AG04450 (cell line): ENCODE data around the gene NCK1. TPM values are rescaled to one million over a fixed set of nuclear protein-coding genes. Genes with fewer than 3 reads are reported as not detected.

ENCODE experiments used
- CTCF ChIA-PET: fragments of 300-600, 350-600 bp; formaldehyde crosslinking; extraction: SDS; loops from one replicate; lab custom pipeline; 2022; ENCODE audit warnings: antibody characterized with exemption, inconsistent platforms; lab: Charles Lee
- POLR2A ChIA-PET: fragments of 350-600 bp; formaldehyde crosslinking; extraction: SDS; loops from one replicate; lab custom pipeline; 2021; ENCODE audit warnings: antibody characterized with exemption, inconsistent platforms; lab: Yijun Ruan, JAX
- DNase-seq: peaks from one replicate; pipeline ENCODE4 v3.0.0-alpha.2; 2011; ENCODE audit warnings: low read depth, low spot score
- H3K27ac ChIP-seq: one replicate; pipeline ENCODE4 v1.5.1; 2012; ENCODE audit warnings: low read depth, low read length, control low read depth
- H3K27me3 ChIP-seq: one replicate; pipeline ENCODE4 v1.6.0; 2012; ENCODE audit warnings: low read length; ENCODE audit not compliant: control insufficient read depth, insufficient read depth
- H3K4me3 ChIP-seq: 2 replicates; pipeline ENCODE4 v1.5.1; 2011; ENCODE audit warnings: mild to moderate bottlenecking, low read depth, low read length, control low read depth
- H3K9me3 ChIP-seq: 2 replicates; pipeline ENCODE4 v1.5.1; 2012; ENCODE audit warnings: low read length; ENCODE audit not compliant: control insufficient read depth, insufficient read depth
- CTCF ChIP-seq: IDR thresholded peaks from 2 replicates; pipeline ENCODE4 v1.5.1; 2011; ENCODE audit warnings: low read depth, low read length, control low read depth, inconsistent platforms
- polyA plus RNA-seq: library from polyadenylated mRNA; depleted of rRNA; stranded (reverse); fragments of >200 nt; gene quantifications from 2 replicates; pipeline ENCODE4 v1.2.3, GENCODE V29; 2011

Gene NCK1
- polyA plus RNA-seq, 1 experiment, result 67.7 TPM

GRCh38 chr3:136905549-136905948, 43.5 kb downstream of the NCK1 start:
- POLR2A ChIA-PET, result no interaction called here
- Histone ChIP-seq H3K9me3 (peaks cover 13% of the 10 kb centered on the region), H3K27ac (no peak overlapping the region), H3K4me3 (no peak overlapping the region), H3K27me3 (no peaks in the 10 kb centered on the region)
- no peak for TF ChIP-seq CTCF
- CTCF ChIA-PET, result no interaction called here
- DNase-seq, result no peak

GRCh38 chr3:136906725-136907124, 44.7 kb downstream of the NCK1 start:
- POLR2A ChIA-PET, result no interaction called here
- peaks cover 13% of the 10 kb centered on the region for H3K9me3 ChIP-seq
- CTCF ChIA-PET, result no interaction called here
- no peak for TF ChIP-seq CTCF
- DNase-seq, result no peak
- H3K27me3 ChIP-seq, result no peaks in the 10 kb centered on the region
- H3K4me3 ChIP-seq, result no peak overlapping the region
- no peak overlapping the region for H3K27ac ChIP-seq

- no peaks in the 10 kb centered on the region for H3K27me3 ChIP-seq
- CTCF ChIA-PET, result interaction anchor here (0.5 kb wide), 1 partner anchor 42 kb away, joined by 3 read pairs; no protein-coding TSS in a partner anchor
- no peak for DNase-seq
- H3K27ac ChIP-seq, result no peak overlapping the region
- POLR2A ChIA-PET, result no interaction called here
- peaks cover 12% of the 10 kb centered on the region for H3K9me3 ChIP-seq
- H3K4me3 ChIP-seq, result no peak overlapping the region
- TF ChIP-seq CTCF, result no peak
Observed at GRCh38 chr3:136908297-136908696, 46.3 kb downstream of the NCK1 start.

GRCh38 chr3:136909187-136909586, 47.2 kb downstream of the NCK1 start:
- Histone ChIP-seq H3K9me3 (peaks cover 6% of the 10 kb centered on the region), H3K27me3 (no peaks in the 10 kb centered on the region), H3K4me3 (no peak overlapping the region), H3K27ac (no peak overlapping the region)
- POLR2A ChIA-PET, result no interaction called here
- CTCF ChIA-PET, result no interaction called here
- no peak for DNase-seq
- TF ChIP-seq CTCF, result no peak

GRCh38 chr3:136910697-136911096, 48.7 kb downstream of the NCK1 start:
- ChIA-PET POLR2A (no interaction called here), CTCF (interaction anchor here (1.2 to 1.7 kb wide), 2 partner anchors 103 to 158 kb away, joined by 4 to 6 read pairs; partner anchors contain the start of gene STAG1)
- no peak overlapping the region for H3K4me3 ChIP-seq
- H3K9me3 ChIP-seq, result no peaks in the 10 kb centered on the region; the same call in none of the 2 replicates
- no peak for DNase-seq
- H3K27me3 ChIP-seq, result no peaks in the 10 kb centered on the region
- TF ChIP-seq CTCF, result no peak
- H3K27ac ChIP-seq, result no peak overlapping the region
